WI38 (cell line): ENCODE data around the gene TMTC1.

Source experiments
- H3K4me3 ChIP-seq: 2 replicates; pipeline ENCODE4 v1.5.1; 2011; ENCODE audit warnings: low read depth, mild to moderate bottlenecking, control low read depth, low read length
- TF ChIP-seq, protein P1 (sequence below): IDR thresholded peaks from 2 replicates; pipeline ENCODE4 v1.5.1; 2012; ENCODE audit warnings: low read depth, mild to moderate bottlenecking, control low read depth, low read length

The TMTC1 gene

DNA sequence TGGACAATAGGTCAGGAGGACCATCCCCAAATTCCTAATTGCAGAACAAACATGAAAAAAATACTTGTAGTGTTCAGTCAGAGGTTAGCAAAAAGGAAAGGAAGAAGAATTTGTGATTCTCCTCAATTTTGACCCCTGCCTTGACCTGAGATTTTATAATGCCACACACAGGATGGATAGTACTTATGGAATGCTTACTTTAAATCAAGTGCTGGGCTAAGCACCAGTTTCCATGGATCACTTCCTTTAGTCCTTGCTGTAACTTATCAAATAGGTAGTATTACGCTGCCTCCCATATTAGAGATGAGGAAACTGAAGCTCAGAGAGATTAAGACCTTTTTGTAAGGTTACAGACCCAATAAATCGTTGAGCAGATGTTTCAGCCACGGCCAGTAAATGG, 205.0 kb downstream of the TMTC1 start:
- no peak overlapping the region for H3K4me3 ChIP-seq
- TF ChIP-seq, protein P1, sequence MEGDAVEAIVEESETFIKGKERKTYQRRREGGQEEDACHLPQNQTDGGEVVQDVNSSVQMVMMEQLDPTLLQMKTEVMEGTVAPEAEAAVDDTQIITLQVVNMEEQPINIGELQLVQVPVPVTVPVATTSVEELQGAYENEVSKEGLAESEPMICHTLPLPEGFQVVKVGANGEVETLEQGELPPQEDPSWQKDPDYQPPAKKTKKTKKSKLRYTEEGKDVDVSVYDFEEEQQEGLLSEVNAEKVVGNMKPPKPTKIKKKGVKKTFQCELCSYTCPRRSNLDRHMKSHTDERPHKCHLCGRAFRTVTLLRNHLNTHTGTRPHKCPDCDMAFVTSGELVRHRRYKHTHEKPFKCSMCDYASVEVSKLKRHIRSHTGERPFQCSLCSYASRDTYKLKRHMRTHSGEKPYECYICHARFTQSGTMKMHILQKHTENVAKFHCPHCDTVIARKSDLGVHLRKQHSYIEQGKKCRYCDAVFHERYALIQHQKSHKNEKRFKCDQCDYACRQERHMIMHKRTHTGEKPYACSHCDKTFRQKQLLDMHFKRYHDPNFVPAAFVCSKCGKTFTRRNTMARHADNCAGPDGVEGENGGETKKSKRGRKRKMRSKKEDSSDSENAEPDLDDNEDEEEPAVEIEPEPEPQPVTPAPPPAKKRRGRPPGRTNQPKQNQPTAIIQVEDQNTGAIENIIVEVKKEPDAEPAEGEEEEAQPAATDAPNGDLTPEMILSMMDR = no peak

DNA sequence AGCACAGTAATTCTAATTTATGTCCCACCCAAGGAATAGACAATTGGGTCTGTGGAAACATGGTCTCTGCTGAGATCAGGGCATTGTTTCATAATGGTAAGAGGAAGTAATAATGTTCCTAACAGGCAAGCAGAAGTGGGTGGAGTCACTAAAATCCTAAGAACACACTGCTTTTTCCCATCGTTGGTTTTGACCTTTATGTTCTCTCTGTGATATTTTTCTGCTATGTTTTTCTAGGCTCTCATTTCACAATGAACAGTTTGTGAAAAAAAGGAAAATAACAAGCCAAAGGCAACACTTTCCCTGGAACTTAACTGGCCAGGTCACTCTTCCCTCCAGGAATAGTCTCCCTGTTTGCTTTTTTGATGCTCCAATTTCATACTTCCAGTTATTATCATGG, 205.7 kb downstream of the TMTC1 start:
- TF ChIP-seq, protein P1 = no peak
- no peak overlapping the region for H3K4me3 ChIP-seq

DNA sequence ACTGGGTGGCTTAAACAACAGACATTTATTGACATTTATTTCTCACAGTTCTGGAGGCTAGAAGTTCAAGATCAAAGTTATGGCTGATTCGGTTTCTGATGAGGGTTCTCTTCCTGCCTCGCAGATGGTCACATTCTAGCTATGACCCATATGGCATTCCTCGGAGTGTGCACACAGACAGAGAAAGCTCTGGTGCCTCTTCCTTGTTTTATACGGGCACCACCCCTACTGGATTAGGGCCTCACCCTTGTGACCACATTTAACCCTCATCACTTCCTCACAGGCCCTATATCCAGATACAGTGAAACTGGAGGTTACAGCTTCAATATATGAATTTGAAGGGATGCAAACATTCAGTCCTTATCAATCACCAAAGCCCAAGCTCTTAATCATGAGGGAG, 209.2 kb downstream of the TMTC1 start:
- no peak overlapping the region for H3K4me3 ChIP-seq
- TF ChIP-seq, protein P1 = no peak

DNA sequence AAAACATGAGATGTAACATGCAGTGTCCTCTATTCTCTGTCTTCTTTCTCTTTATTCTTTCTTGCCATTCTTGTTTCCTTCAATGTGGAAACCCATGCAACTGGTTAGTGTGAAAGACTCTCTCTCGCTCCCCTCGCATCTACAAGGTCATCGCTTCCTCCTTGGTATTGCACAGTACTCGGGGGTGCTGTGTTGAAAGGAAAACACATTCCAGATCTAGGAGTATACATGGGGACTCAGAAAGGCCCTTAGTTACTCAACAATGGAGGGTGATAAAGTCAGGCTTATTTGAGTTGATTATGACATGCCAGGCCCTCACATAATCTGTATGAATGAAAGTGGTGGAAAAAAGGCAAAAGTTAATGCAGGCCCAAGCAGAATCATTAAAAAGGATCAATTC, 210.8 kb downstream of the TMTC1 start:
- H3K4me3 ChIP-seq = no peak overlapping the region
- TF ChIP-seq, protein P1 = no peak

DNA sequence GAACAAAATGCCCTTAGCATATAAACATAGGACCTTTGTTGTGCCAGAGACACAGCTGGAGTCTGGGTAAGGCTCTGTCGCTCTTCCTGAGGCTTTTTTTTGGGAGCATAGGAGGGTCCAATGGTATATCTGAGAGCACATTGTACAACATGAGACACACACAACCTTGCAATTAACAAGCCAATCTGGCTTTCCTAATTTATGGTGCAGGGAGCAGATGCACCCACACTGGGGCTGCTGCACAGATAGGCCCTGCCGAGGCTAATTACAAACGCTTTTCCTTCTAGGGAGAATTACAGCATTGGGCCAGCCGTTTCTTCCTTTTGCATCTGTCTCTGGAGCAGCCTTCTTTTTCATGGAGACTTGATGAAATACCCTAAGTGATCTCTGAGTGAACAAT, 211.3 kb downstream of the TMTC1 start:
- TF ChIP-seq, protein P1 = no peak
- H3K4me3 ChIP-seq = no peak overlapping the region

DNA sequence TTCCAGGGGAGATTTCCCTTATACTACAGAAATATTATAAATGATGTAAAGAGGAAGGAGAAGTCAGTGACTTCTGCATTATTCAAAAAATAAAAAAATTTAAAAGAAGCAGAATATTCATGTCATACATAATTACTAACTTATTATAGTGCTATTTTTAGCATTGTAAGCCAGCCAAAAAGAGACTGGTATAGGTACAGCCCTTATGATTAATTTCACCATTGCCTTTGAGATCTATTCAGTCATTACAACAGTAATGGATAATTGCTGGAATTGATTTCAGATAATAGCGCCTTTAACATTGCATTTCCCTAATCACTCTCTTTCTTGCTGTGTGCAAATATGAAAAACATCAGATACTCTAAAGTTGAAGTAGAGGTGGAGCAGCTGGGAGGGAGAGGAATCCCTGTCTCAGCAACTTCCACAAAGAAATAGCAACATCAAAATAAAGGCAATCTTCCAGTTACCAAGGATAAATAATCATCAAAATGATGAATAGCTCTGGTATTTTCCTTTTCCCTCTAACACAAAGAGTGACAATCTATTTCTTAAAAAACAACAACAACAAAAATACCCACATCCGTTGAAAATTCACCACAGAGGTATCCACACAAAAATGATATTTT, 214.5 kb downstream of the TMTC1 start:
- no peak overlapping the region for H3K4me3 ChIP-seq
- TF ChIP-seq, protein P1 = no peak

DNA sequence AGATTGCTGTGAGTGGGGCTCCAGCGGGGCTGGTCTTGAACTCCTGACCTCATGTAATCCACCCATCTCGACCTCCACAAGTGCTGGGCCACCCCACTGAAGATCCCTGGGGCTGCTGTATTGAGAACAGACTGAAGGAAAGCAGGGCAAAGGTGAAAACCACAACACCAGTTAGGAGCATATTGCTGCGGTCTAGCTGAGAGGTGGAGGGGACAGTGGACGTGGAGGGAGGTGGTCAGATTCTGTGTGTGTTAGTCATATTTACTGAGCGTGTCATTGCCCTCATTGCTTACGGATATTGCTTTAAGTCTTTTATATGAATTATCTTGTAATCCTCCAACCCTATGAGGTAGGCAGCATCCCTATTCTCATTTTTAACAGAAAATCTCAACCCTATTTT, 217.3 kb downstream of the TMTC1 start:
- no peak overlapping the region for H3K4me3 ChIP-seq
- TF ChIP-seq, protein P1 = no peak
